BE2C (cell line): ENCODE results near the gene ERP44.
"Not testable (repeated sequence)": the region's sequence is repeated elsewhere in the genome, so short reads cannot be mapped to it uniquely, and the experiment has no call there.

Source experiments
- DNase-seq: peaks from one replicate; pipeline ENCODE4 v3.0.0-alpha.2; 2020
- H3K27me3 ChIP-seq: fragments of 250-450 bp; sonication (Bioruptor Pico); 2 replicates; pipeline ENCODE4 v1.5.1; 2020; ENCODE audit warnings: mild to moderate bottlenecking
- H3K36me3 ChIP-seq: fragments of 250-450 bp; sonication (Bioruptor Pico); 2 replicates; pipeline ENCODE4 v1.5.1; 2020; ENCODE audit warnings: mild to moderate bottlenecking
- H3K4me1 ChIP-seq: fragments of 250-450 bp; sonication (Bioruptor Pico); 2 replicates; pipeline ENCODE4 v1.5.1; 2020
- H3K4me3 ChIP-seq: 2 replicates; pipeline ENCODE4 v1.5.1; 2011; ENCODE audit warnings: low read depth, low read length
- H3K9me3 ChIP-seq: fragments of 250-450 bp; sonication (Bioruptor Pico); 2 replicates; pipeline ENCODE4 v1.5.1; 2020
- TF ChIP-seq, protein P1 (sequence below): IDR thresholded peaks from 2 replicates; pipeline ENCODE4 v1.5.1; 2012; ENCODE audit warnings: mild to moderate bottlenecking, low read depth, low read length

ERP44 gene

DNA sequence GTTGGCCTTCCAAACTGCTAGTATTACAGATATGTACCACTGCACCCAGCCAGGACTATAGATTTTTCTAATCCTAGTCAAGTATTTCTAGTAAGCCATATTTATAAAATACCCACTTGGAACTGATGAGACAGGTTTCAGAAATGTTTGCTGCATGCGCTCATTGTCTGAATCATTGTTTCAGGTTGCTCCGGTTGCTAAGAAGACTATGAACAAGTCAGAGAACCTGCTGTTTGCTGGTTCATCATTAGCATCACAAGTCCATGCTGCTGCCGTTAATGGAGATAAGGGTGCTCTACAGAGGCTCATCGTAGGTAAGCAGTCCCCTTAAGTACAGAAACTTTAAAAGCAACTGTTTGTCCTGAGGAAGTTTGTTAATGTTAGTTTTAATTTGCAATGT, 5.5 kb upstream of the ERP44 start:
- Histone ChIP-seq H3K4me1 (no peaks in the 10 kb centered on the region), H3K9me3 (no peaks in the 10 kb centered on the region), H3K36me3 (peaks cover 42% of the 10 kb centered on the region), H3K27me3 (no peaks in the 10 kb centered on the region), H3K4me3 (no peak overlapping the region)
- TF ChIP-seq, protein P1, sequence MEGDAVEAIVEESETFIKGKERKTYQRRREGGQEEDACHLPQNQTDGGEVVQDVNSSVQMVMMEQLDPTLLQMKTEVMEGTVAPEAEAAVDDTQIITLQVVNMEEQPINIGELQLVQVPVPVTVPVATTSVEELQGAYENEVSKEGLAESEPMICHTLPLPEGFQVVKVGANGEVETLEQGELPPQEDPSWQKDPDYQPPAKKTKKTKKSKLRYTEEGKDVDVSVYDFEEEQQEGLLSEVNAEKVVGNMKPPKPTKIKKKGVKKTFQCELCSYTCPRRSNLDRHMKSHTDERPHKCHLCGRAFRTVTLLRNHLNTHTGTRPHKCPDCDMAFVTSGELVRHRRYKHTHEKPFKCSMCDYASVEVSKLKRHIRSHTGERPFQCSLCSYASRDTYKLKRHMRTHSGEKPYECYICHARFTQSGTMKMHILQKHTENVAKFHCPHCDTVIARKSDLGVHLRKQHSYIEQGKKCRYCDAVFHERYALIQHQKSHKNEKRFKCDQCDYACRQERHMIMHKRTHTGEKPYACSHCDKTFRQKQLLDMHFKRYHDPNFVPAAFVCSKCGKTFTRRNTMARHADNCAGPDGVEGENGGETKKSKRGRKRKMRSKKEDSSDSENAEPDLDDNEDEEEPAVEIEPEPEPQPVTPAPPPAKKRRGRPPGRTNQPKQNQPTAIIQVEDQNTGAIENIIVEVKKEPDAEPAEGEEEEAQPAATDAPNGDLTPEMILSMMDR, result no peak
- no peak for DNase-seq

DNA sequence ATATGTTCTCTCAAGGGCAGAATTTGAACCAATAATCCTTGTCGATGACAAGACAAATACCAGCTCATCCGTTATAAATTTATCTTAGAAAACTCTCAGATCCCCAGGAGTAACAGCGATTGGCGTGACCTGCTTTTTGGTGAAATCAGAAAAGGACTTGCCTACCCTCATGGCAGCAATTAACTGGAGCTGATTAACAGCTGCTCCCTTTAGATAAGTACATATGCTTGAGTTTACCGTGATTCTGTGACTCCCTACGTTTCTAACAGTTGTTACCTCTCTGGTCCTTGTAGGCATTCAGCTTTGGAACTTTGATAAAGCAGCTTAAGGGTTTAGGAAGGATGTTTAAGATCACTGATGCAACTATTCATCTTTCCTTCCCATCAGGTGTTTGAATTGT, 2.8 kb upstream of the ERP44 start:
- no peaks in the 10 kb centered on the region for H3K9me3 ChIP-seq
- no peaks in the 10 kb centered on the region for H3K4me1 ChIP-seq
- TF ChIP-seq, protein P1, result no peak
- no peak for DNase-seq
- H3K4me3 ChIP-seq, result no peak overlapping the region
- H3K27me3 ChIP-seq, result no peaks in the 10 kb centered on the region
- peaks cover 20% of the 10 kb centered on the region for H3K36me3 ChIP-seq

DNA sequence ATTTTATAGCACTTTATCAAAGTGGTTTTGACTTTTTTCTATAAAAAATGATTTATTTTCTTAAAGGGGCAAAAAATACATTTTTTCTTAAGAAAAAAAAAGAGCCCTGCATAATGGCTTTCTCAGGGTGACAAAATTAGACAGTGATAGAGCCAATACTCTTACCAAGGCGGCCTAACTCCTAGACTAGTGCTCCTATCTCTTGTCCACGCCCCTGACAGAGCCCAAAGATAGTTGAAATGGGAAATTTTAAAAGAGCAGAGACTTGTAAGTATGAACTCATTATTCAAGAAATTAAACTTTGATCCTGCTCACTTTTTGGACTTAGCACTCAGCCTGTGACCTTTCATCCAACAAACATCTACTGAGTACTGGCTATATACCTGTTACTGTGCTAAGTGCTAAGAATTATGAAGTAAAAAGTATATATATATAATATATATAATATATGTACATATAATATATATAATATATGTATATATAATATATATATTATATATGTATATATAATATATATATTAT, 1.4 kb upstream of the ERP44 start:
- Histone ChIP-seq H3K36me3 (peaks cover 10% of the 10 kb centered on the region), H3K4me3 (peak overlapping the region; percentile 99), H3K9me3 (no peaks in the 10 kb centered on the region), H3K27me3 (no peaks in the 10 kb centered on the region), H3K4me1 (no peaks in the 10 kb centered on the region)
- no peak for DNase-seq
- TF ChIP-seq, protein P1, result no peak

DNA sequence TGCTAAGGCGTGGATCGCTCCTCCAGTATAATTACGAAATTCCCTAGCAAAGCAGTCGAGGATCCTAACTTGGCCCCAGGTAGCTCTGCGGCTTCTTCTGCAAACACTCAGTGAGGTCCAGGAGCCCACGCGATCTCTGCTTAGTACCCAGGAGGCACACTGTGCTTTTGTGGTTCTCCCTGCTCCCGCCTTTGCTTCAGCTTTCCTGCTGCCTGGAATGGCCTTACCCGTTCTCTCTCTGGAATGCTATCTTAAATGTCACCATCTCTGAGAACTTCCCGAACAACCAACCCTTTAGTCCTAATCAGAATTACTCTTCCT, 882 bp upstream of the ERP44 start:
- Histone ChIP-seq H3K27me3 (no peaks in the 10 kb centered on the region), H3K9me3 (no peaks in the 10 kb centered on the region), H3K4me1 (no peaks in the 10 kb centered on the region), H3K36me3 (peaks cover 4% of the 10 kb centered on the region), H3K4me3 (peak overlapping the region; percentile 99)
- DNase-seq, result peak; percentile 32
- TF ChIP-seq, protein P1, result no peak

DNA sequence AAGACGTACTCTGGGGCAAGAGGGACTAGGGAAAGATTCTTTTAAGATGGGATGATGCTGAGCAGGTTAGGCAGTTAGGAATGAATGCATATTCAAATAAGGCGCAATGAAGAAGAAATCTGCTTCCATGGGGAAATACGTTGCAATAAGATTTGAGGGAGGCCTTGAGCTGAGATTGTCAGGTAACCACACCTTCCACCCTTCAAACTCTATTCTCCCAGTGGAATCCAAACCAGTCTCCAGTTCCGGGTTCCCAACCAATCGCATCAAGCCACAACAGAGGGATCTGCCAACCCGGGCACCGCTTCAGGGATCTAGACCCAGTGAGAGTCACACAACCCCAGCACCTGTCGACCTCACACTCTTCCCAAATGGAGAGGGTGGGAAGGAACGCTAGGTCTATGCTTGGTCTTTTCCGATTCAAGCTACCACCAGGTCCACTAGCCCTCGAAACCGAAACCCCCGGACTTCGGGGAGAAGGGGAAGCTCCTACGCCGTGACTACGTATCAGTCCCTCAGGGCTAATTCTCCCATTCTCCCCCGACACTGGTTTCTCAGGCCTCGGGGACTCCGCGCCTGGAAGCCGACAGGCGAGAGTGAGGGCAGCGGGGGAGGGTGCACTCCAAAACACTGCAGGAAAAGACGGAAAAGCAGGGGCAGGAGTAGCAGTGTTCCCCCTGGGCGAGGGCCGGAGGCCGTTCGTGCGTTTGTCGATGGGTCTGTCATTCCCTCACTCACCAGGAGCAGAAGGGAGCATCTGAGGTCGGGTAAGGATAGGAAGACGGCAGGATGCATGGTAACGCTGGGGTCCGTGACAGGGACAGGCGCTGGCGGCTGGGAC, 534 bp downstream of the ERP44 start:
- Histone ChIP-seq H3K4me3 (peak overlapping the region; percentile 99), H3K27me3 (no peaks in the 10 kb centered on the region), H3K4me1 (no peaks in the 10 kb centered on the region), H3K36me3 (no peaks in the 10 kb centered on the region), H3K9me3 (no peaks in the 10 kb centered on the region)
- TF ChIP-seq, protein P1, result no peak
- DNase-seq, result peak; percentile 53

DNA sequence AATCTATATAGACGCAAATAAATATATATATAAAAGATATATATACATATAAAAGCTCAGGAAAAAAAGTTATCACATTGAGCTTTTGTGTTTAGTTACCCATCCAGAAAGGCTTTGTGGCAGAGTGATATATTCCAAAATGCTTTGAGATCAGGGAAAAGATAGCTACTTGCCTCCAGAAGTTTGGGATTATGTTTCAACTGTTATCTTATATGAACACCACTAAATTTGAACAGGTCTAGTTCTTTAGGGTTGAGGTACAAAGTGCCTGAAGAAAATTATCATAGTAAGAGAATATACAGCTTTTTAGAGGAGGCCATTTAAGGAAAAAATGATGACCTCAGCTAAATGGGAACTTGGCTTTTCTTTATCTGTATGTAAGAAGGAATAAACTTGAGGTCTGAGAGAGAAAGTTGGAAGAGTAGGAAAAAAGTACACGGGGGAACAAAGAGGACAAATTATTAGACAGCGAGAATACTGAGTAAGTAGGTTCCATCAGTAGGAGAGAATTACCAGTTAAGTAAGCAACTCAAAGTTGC, 2.4 kb downstream of the ERP44 start:
- Histone ChIP-seq H3K4me3 (no peak overlapping the region), H3K9me3 (no peaks in the 10 kb centered on the region), H3K4me1 (no peaks in the 10 kb centered on the region), H3K27me3 (no peaks in the 10 kb centered on the region), H3K36me3 (no peaks in the 10 kb centered on the region)
- no peak for DNase-seq
- TF ChIP-seq, protein P1, result no peak

DNA sequence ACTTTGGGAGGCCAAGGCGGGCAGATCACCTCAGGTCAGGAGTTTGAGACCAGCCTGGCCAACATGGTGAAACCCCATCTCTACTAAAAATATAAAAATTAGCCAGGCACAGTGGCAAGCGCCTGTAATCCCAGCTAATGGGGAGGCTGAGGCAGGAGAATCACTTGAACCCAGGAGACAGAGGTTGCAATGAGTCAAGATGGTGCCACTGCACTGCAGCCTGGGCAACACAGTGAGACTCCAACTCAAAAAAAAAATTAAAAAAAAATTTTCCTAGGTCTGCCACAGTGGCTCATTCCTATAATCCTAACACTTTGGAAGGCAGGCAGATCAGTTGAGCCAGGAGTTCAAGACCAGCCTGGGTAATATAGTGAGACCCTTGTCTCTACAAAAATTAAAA, 4.4 kb downstream of the ERP44 start:
- not testable (repeated sequence) for DNase-seq, H3K36me3 ChIP-seq, H3K4me3 ChIP-seq, H3K4me1 ChIP-seq, H3K9me3 ChIP-seq, H3K27me3 ChIP-seq
